G401 (cell line): ENCODE results near the gene TM4SF5. TPM values are rescaled to one million over a fixed set of nuclear protein-coding genes. Genes with fewer than 3 reads are reported as not detected.

Experiments used
- DNase-seq: peaks from one replicate; pipeline ENCODE4 v3.0.0-alpha.2; 2015; ENCODE audit warnings: low spot score
- in situ Hi-C: cut with HindIII; loops from 2 replicates; pipeline ENCODE4 v1.10.0; 2016; ENCODE audit warnings: low sequenced_read_pairs, mixed read lengths
- total RNA-seq: library from RNA; depleted of rRNA; stranded (reverse); fragments of >200 nt; shearing (Covaris generic); gene quantifications from 2 replicates; pipeline ENCODE4 v1.2.3, GENCODE V29; 2014; rRNA removed

The TM4SF5 gene, protein sequence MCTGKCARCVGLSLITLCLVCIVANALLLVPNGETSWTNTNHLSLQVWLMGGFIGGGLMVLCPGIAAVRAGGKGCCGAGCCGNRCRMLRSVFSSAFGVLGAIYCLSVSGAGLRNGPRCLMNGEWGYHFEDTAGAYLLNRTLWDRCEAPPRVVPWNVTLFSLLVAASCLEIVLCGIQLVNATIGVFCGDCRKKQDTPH
- not detected in 2 replicates for total RNA-seq

DNA sequence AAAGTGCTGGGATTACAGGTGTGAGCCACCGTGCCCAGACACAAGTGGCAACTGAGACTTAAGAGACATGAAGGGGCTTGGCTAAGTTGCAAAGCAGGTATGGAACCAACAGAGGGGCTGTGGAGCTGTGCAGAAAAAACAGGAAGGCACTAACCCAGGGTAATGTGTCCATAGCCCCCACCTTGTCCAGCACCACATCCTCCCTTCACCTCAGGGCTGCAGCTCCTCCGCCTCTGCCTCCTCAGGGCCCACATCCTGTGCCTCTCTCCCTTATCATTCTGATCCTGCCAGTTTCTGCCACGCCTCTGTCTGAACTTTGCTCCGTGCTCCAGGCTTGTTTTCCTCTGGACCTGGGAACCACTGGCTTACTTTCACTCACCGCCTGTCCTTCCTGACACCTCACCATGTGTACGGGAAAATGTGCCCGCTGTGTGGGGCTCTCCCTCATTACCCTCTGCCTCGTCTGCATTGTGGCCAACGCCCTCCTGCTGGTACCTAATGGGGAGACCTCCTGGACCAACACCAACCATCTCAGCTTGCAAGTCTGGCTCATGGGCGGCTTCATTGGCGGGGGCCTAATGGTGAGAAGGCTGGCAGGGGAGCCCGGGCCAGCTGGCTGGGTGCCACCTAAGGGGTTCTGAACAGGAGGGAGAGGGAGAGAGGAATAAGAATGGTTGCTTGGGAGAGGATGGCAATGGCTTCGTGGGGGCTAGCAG, at the start of gene TM4SF5:
TSS of gene TM4SF5 (plus strand) at position 368 of the 716 bp plus-strand sequence. CDS start at position 405, 37 bp downstream.
- DNase-seq, result no peak
- in situ Hi-C loops, result no loop called here

DNA sequence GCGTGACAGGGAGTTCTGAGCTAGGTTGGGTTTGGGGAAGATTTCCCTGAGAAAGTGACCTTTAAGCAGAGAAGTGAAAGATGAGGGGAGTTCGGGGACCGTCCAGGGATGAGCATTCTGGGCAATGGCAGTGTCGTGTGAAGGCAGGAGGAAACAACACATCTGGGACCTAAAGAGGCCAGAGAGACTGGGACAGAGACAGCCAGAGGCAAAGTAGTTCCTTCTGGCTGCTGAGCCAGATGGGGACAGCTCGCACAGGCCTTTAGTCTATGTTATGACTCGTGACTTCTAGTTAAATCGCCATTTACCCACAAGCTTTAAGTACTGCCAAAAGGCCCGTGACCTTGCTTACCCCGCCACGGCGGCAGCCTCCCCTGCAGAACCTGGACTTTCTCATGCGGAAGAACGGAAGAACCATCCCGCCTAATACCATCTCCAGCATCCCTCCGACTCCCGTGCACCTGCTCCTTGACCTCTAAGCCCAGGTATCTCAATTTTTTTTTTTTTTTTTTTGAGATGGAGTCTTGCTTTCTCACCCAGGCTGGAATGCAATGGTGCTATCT, 48.9 kb upstream of the TM4SF5 start:
- in situ Hi-C loops, result loop anchor here (10.0 kb wide), 2 partner anchors 112 to 158 kb away; partner anchors contain the start of genes GGT6 and MINK1
- no peak for DNase-seq

GRCh38 chr17:4724650-4725049, 47.0 kb upstream of the TM4SF5 start:
- no peak for DNase-seq
- in situ Hi-C loops, result loop anchor here (10.0 kb wide), 2 partner anchors 110 to 160 kb away; partner anchors contain the start of genes GGT6 and MINK1

GRCh38 chr17:4725646-4726310, 45.9 kb upstream of the TM4SF5 start:
- in situ Hi-C loops, result loop anchor here (10.0 kb wide), 2 partner anchors 109 to 161 kb away; partner anchors contain the start of genes GGT6 and MINK1

DNA sequence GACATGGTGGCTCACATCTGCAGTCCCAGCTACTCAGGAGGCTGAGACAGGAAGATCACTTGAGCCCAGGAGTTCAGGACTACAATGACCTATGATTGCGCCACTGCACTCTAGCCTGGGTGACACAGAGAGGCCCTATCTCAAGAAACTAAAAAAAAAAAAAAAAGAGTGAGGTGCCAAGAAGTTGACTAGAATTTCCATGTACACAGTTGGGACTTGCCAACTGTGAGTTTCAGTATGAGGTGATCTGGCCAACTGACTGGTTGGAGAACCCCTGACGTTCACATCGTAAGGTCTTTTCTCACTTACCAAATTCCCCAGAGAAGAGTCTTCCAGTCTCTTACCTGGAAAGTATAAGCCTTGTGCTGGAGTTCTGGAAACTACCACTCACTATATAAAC, 43.6 kb upstream of the TM4SF5 start:
- in situ Hi-C loops, result loop anchor here (10.0 kb wide), 2 partner anchors 107 to 163 kb away; partner anchors contain the start of genes GGT6 and MINK1
- no peak for DNase-seq

More at GRCh38 chr17:4725646-4726310, 45.9 kb upstream of the TM4SF5 start:
- DNase-seq, result no peak

- in situ Hi-C loops, result no loop called here
- no peak for DNase-seq
These were observed 38.6 kb upstream of the TM4SF5 start for GRCh38 chr17:4733073-4733531.

DNA sequence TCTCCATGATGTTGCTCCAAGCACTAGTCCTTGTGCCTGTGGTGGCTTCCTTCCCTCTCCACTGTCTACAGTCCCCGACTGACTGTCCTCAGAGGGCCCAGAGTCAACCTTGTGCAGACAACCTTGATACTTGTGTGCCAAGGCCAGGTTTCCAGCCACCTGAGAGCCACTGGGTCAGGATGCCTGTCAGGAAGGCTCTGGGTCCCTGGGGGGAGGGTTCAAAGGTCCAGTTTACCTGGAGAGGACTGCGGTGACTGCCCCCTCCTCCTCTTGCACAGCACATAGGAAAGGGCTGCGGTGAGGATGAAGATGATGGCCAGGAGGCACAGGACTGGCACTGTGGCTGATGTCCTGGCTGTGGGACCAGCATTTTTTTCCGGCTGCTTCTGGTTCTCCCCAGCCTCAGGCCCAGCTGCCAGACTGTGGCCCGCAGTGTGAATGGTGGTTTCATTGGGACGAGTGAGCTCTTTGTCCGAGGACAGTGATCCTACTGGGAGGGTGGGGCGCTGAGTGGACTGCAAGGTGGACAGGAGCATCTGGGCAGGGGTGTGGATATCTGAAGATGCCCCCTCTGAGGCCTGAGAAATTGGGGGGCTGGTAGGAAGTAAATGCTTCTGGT, 36.7 kb upstream of the TM4SF5 start:
- no peak for DNase-seq
- in situ Hi-C loops, result no loop called here

GRCh38 chr17:4735876-4736651, 35.6 kb upstream of the TM4SF5 start:
- DNase-seq, result no peak
- in situ Hi-C loops, result no loop called here

DNA sequence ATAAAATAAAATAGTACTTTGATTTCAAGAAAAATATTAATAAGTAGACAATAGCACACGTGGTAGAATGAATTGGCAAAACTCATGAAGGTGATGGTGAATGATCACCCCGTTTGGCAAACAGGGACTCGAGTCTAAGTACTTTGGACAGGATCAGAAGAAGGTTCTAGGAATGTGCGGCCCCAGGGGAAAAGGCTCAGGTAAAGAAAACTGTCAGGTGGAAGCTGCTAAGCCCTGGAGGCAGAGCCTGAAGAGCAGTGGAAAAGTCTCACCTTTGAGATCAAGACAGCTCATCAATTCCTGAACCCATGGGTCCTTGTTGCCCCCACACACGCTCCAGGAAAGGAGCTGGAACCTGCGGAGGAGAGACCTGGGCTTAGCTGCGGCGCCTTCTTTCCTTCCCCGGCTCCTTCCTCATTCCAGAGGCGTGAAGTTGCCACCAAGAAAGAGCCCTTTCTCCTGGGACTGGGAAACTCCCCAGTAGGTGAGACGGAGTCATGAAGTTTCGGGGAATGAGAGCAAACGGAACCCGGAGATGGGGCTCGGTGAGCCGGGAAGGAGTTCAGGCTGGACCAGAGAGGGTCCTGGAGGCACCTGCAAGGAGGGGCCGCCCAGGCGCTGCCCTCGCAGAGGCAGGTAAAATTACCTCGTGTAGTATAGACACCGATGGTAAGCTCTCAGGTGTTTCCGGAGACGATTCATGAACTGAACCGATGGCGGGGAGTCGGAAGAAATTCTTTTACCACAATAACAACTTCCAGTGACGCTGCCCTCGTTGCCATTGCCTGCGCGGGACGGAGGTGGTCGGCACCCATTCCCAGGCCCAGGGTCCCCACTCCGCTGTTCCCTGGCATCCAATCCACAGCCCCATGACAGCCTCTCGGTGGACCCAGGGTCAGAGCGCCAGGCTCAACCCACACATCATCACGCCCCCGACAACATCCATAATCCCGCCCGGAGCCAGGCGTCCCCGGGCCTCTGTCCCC, 33.3 kb upstream of the TM4SF5 start:
- in situ Hi-C loops, result no loop called here

DNA sequence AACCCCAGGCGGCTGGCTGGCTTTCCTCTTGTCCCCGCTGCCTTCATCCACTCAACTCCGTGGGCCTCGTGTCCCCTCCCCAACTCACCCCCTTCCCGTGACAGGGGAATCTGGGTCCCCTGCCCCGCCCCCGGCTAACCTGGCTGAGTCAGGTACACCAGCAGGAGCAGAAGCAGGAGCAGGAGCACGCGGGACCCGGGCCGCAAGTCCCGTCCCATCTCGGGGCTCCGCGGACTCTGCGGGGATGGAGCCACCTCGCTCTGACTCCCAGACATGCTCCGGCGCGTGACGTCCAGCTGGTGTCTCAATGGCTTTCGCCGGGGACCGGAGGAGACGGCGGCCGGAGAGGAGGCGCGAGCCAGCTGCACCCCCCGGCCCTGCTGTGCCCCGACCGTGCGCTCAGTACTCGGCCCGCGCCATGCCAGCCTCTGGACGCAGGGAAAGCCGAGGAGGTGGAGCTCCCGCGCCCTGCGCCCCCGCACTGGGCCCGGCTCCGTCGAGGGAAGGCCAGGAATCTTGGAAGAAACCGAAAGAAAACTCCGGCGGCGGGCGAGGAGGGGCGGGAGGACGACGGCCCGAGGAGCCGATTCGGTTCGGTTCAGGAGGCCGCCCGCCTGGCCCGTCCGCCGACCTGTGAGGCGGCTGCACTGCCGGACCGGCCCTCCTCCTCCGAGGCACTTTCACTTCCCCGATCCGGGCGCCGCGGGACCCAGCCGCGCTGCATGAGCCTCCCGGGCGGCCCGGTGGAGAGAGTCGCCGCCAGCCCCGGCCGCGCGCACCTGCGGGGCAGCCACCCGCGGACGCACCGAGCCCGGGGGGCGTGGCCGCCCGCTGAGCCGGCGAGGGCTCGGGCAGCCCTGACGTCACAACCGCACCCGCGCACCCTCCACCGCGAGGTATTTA, 32.3 kb upstream of the TM4SF5 start, which contains the start of the genes CXCL16 and ZMYND15:
TSS of gene CXCL16 (minus strand) at position 807 of the 903 bp plus-strand sequence. CDS start at position 218, 589 bp downstream.
TSS of gene ZMYND15 (plus strand) at position 712 of the 903 bp plus-strand sequence. CDS start 716 bp downstream, outside the sequence.
- in situ Hi-C loops, result no loop called here
- no peak for DNase-seq

More for the DNA sequence above, 33.3 kb upstream of the TM4SF5 start:
- DNase-seq, result no peak

GRCh38 chr17:4740025-4740351, 31.7 kb upstream of the TM4SF5 start:
- in situ Hi-C loops, result no loop called here
- DNase-seq, result no peak

- no peak for DNase-seq
- in situ Hi-C loops, result no loop called here
These were observed 31.1 kb upstream of the TM4SF5 start for GRCh38 chr17:4740584-4740983.

GRCh38 chr17:4741544-4741943, 30.1 kb upstream of the TM4SF5 start:
- no peak for DNase-seq
- in situ Hi-C loops, result no loop called here

GRCh38 chr17:4742133-4742532, 29.6 kb upstream of the TM4SF5 start:
- no peak for DNase-seq
- in situ Hi-C loops, result no loop called here

GRCh38 chr17:4742629-4743028, 29.1 kb upstream of the TM4SF5 start:
- no peak for DNase-seq

GRCh38 chr17:4743216-4743615, 28.5 kb upstream of the TM4SF5 start:
- in situ Hi-C loops, result no loop called here

More at GRCh38 chr17:4742629-4743028, 29.1 kb upstream of the TM4SF5 start:
- in situ Hi-C loops, result no loop called here

More at GRCh38 chr17:4743216-4743615, 28.5 kb upstream of the TM4SF5 start:
- no peak for DNase-seq
